Memory B cell (primary cell): Measurements from ENCODE around the gene TGFBI.

Source experiments
- ATAC-seq: fragments of 150-1000 bp; cut with Tn5 transposase; 2 replicates; pipeline ENCODE4 v1.10.0; 2021; ENCODE audit warnings: low read depth, mild to moderate bottlenecking, moderate library complexity
- DNase-seq, 2 donors: peaks; one replicate each; pipeline ENCODE4 v3.0.0; 2022; ENCODE audit warnings: low spot score in 2 of 2
- H3K27ac Mint-ChIP-seq: one replicate; pipeline ENCODE4 v1.8.0; 2022; ENCODE audit warnings: mild to moderate bottlenecking, moderate library complexity, mixed read lengths
- H3K27me3 Mint-ChIP-seq: one replicate; pipeline ENCODE4 v1.8.0; 2022; ENCODE audit warnings: mixed read lengths
- H3K36me3 Mint-ChIP-seq: one replicate; pipeline ENCODE4 v1.8.0; 2022; ENCODE audit warnings: mild to moderate bottlenecking, mixed read lengths
- H3K4me1 Mint-ChIP-seq: one replicate; pipeline ENCODE4 v1.8.0; 2022; ENCODE audit warnings: mixed read lengths
- H3K4me3 Mint-ChIP-seq: one replicate; pipeline ENCODE4 v1.8.0; 2022; ENCODE audit warnings: mild to moderate bottlenecking, moderate library complexity, mixed read lengths
- H3K9me3 Mint-ChIP-seq: one replicate; pipeline ENCODE4 v1.8.0; 2022; ENCODE audit warnings: mixed read lengths

Gene TGFBI

DNA sequence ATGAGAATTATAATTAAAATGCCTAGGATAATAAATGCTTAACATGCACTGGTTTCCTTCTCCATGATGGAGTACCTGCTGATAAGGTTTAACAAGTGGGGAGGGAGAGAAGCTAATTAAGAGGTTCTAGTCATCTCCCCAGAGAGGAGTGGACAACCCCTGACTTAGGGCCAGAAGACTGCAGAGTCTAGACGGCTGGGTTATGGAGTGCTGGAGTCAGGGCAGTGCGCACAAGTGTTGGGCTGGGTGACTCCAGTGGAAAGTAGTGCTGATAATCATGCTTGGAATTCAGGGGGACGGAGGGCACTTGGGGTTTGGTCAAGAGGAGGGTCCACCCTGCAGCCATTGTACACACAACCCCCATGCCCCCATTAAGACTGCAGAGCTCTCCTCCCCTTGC, 32.8 kb upstream of the TGFBI start:
- no peak overlapping the region for H3K27ac Mint-ChIP-seq

DNA sequence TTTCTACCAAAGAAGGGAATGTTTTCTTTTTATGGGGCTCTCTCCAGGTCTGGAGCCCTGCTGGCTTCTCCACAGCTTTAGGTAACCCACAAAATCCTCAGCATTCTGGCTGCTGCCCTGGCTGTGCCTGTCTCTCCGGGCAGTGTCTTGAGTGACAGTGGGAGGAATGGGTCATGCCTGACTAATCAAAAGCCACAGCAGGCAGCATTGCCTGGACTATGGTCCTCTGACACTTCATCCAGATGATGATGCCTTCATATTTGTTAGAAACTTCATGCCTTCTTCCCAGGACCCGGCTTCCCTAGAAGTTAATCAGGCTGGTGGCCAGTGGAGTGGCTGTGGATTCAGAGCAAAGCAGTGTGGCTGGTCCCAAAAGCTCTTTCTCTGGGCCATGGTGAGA, 32.2 kb upstream of the TGFBI start:
- Mint-ChIP-seq H3K9me3 (no peaks in the 10 kb centered on the region), H3K4me3 (no peak overlapping the region), H3K4me1 (peaks cover 4% of the 10 kb centered on the region), H3K27ac (no peak overlapping the region), H3K27me3 (peaks cover 8% of the 10 kb centered on the region), H3K36me3 (no peaks in the 10 kb centered on the region)
- ATAC-seq (no peak), DNase-seq (no peak)

More for the DNA sequence above, 32.8 kb upstream of the TGFBI start:
- Mint-ChIP-seq H3K4me3 (no peak overlapping the region), H3K27me3 (peaks cover 8% of the 10 kb centered on the region), H3K4me1 (peaks cover 4% of the 10 kb centered on the region), H3K36me3 (no peaks in the 10 kb centered on the region), H3K9me3 (no peaks in the 10 kb centered on the region)
- ATAC-seq, result no peak
- DNase-seq, result no peak

DNA sequence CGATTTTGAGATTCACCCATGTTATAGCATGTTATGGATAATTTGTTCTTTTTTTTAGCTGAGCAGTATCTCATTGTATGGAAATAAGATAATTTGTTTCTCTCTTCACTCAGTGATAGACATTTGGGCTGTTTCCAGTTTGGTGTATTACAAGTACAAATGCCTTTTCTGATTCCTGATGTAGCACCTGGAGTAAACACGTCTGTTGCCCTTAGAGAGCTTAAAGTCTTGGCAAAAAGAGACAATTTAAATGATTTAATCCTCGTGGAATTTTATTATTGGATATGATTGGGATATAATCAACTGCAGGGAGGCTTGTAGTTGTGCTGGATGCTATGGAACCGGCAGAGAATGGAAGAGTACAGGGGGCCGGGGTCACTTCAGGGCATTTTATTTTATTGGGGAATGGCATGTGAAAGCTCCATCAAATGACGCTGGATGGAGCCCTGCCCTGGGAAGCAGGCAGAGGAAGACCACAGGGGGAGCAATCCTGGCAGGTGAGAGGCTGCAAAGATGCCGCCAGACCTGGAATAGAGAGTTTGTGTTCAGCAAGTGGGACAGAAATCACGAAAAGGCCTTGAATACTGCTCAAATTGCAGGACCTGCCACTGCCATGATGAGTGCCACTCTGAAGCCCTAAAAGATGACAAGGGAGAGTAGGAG, 31.0 kb upstream of the TGFBI start:
- ATAC-seq, result no peak
- DNase-seq, result no peak
- peaks cover 8% of the 10 kb centered on the region for H3K27me3 Mint-ChIP-seq
- no peak overlapping the region for H3K27ac Mint-ChIP-seq
- H3K4me1 Mint-ChIP-seq, result peaks cover 4% of the 10 kb centered on the region
- H3K36me3 Mint-ChIP-seq, result no peaks in the 10 kb centered on the region
- no peaks in the 10 kb centered on the region for H3K9me3 Mint-ChIP-seq
- H3K4me3 Mint-ChIP-seq, result no peak overlapping the region

DNA sequence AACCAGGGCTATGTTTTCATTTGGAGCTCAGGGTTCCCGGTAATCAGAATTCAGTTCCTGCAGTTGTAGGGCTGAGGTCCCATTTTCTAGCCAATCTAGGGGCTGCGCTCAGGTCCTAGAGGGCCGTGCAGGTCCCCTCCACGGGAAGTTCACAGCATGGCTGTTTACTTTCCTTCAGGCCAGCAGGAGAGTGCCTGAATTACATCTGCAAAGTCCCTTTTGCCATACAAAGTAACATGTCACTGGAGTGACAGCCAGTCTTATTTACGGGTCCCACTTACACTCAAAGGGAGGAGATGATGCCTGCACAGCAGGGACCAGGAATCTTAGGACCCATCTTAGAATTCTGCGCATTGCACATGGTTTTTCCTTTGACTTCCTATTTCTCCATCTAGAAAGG, 29.9 kb upstream of the TGFBI start:
- Mint-ChIP-seq H3K27ac (no peak overlapping the region), H3K4me3 (no peak overlapping the region), H3K36me3 (no peaks in the 10 kb centered on the region), H3K27me3 (peaks cover 8% of the 10 kb centered on the region), H3K4me1 (peaks cover 4% of the 10 kb centered on the region), H3K9me3 (no peaks in the 10 kb centered on the region)
- no peak for DNase-seq
- no peak for ATAC-seq

DNA sequence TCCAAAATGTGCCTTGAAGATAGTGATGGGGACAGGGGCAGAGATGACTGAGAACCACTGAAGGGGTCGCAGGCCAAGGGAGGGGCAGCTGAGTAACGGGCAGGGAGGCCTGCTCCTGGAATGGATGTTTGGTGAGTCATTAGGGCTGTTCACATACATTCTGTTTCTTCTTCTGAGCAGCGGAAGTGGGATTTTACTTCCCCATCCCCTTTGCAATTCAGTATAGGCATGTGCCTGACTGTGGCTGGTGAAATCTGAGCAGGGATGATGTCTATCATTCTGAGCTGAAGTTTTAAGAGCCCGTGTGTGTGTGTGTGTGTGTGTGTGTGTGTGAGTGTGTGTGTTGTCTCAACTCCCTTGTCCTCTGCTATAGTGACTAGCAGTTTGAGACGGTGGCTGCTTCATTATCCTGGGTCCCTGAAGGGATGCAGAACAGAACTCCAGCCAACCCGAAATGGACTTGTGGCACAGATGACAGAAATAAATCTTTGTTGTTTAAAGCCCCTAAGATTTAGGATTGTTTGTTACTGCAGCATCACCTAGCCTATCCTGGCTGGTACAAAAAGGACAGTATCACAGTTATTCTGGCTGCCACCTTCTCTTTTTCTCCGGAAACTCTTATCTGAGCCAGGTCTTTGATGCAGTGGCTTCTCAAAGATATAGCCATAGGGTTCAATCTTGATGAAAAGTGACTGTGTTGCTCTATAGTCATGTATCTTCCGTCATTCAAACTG, 29.2 kb upstream of the TGFBI start:
- H3K36me3 Mint-ChIP-seq, result no peaks in the 10 kb centered on the region
- no peak for DNase-seq

DNA sequence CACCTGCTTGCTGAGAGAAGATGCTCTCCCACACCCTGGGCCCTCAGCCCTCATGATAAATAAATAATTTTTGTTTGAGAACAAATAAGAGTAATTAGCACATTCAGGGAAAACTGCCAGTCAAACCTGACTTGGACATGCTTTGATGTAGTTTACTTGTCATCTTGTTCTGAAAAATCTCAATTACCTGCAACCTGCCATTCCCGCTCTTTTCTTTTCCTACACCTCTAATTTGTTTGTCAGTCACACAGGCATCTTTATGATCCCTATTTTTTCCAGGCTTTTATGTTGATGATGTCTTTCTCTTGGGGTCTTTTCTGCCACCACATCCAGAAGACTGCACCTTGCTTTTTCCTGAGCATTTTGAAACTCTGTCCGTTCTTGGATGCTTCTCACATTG, 28.6 kb upstream of the TGFBI start:
- ATAC-seq, result no peak
- no peak for DNase-seq
- Mint-ChIP-seq H3K27me3 (peaks cover 5% of the 10 kb centered on the region), H3K4me3 (no peak overlapping the region), H3K4me1 (peaks cover 4% of the 10 kb centered on the region), H3K36me3 (no peaks in the 10 kb centered on the region), H3K27ac (no peak overlapping the region), H3K9me3 (no peaks in the 10 kb centered on the region)

More for the DNA sequence above, 29.2 kb upstream of the TGFBI start:
- H3K9me3 Mint-ChIP-seq, result no peaks in the 10 kb centered on the region
- peaks cover 8% of the 10 kb centered on the region for H3K27me3 Mint-ChIP-seq
- ATAC-seq, result no peak
- H3K27ac Mint-ChIP-seq, result no peak overlapping the region
- no peak overlapping the region for H3K4me3 Mint-ChIP-seq
- H3K4me1 Mint-ChIP-seq, result peaks cover 4% of the 10 kb centered on the region

DNA sequence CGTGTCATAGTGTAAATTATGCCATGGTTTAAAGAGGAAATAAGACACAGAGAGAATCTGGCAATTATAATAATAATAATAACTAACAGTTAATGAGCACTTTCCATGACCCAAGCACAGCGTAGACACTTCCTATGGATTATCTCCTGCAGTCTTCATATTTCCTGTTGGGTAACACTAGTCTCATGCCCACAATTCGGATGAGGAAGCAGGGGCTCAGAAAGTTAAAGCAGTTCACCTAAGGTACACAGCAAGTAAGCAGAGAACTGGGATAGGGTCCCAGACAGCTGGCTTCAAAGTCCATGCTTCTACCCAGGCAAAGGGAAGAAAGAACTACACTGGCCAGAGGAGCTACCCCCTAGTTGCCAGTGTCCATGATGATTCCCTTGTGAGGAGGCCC, 27.9 kb upstream of the TGFBI start:
- ATAC-seq (no peak), DNase-seq (no peak)
- Mint-ChIP-seq H3K4me1 (peaks cover 4% of the 10 kb centered on the region), H3K4me3 (no peak overlapping the region), H3K27me3 (peaks cover 3% of the 10 kb centered on the region), H3K27ac (no peak overlapping the region), H3K9me3 (no peaks in the 10 kb centered on the region), H3K36me3 (no peaks in the 10 kb centered on the region)

DNA sequence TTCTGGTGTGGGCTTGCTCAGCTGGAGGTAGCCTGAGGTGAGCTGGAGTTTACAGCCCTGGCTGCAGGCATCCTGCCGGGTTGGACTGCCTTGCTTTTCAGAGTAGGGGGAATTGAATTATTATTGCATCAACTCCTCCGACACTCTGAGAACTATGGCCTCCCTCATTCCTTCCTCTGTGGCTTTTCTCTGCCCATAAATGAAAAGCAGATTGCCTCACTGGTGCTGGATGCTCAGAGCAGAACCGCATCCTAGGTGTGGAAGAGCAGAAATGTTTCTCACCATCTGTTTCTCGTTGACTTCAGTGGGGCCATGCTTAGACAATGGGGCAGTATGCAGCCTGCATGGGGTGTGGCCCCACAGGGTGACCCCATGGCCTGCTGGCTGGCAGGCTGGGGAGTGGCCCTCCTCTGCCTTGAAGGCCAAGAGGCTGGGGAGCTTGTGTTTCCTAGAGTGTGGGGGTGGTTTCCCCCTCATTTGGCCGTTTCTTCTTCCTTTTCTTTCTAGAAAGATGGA, 27.3 kb upstream of the TGFBI start:
- Mint-ChIP-seq H3K27ac (no peak overlapping the region), H3K27me3 (peaks cover 3% of the 10 kb centered on the region), H3K4me3 (no peak overlapping the region), H3K36me3 (no peaks in the 10 kb centered on the region), H3K4me1 (peaks cover 4% of the 10 kb centered on the region), H3K9me3 (no peaks in the 10 kb centered on the region)
- no peak for DNase-seq
- ATAC-seq, result no peak

DNA sequence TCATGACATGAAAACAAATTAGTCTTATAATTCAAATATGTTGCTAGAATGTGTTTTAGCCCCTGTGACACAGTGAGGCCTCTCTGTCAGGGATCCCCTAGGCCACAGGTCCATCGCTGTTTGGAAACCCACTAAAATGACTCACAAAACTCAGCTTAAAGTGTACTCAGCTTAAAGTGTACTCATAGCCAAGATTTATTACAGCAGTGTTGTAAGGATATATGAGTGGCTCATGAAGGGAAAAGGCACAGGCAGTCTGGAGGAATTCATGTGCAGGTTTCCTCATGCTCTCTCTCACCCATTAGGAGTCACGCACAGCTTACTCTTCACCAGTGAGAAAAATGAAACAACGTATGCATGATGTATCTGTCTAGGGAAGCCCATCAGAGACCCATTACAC, 24.4 kb upstream of the TGFBI start:
- no peaks in the 10 kb centered on the region for H3K9me3 Mint-ChIP-seq
- H3K27ac Mint-ChIP-seq, result no peak overlapping the region
- H3K4me1 Mint-ChIP-seq, result peaks cover 1% of the 10 kb centered on the region
- no peak overlapping the region for H3K4me3 Mint-ChIP-seq
- no peak for ATAC-seq
- H3K27me3 Mint-ChIP-seq, result peaks cover 6% of the 10 kb centered on the region
- H3K36me3 Mint-ChIP-seq, result no peaks in the 10 kb centered on the region
- no peak for DNase-seq

DNA sequence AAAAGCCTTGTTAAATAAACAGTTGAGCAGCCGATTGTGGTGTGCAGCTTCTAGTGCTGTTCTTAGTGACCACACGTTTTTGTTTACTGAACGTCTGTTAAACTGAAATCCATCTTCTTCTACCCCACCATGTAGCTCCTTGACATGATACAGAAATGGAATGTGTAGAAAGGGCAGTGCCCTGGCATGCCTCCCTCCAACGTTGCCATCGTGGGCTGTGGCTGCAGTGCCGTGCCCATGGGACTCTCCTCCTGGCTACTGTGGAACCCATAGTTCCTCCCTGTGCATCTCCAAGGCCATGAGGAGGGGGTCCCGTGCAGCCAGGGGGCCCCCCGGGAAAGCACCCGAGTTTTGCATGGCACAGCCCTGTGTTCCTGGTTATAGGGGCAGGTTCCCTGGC, 23.3 kb upstream of the TGFBI start:
- Mint-ChIP-seq H3K9me3 (no peaks in the 10 kb centered on the region), H3K27me3 (peaks cover 6% of the 10 kb centered on the region), H3K27ac (no peak overlapping the region), H3K36me3 (no peaks in the 10 kb centered on the region), H3K4me1 (no peaks in the 10 kb centered on the region), H3K4me3 (no peak overlapping the region)
- DNase-seq, result no peak
- no peak for ATAC-seq

DNA sequence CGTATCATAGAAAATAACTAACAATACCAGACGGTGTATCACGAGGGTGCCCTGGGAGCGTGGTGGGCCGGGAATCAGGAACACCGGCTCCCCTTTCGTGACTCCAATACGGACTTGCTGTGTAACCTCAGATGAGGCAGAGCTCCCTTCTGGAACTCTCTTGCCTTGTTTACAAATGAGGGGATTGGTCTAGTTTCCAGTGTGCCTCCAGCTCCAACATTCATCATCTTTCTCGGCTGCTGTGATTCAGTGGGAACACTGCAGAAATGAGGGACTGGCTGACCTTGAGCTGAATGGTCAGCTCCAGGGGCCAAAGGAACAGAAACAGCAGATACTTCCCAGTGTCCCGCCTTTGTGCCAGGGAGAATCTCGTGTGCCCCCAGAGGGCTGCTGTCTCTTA, 22.6 kb upstream of the TGFBI start:
- no peak for ATAC-seq
- Mint-ChIP-seq H3K27ac (no peak overlapping the region), H3K4me1 (no peaks in the 10 kb centered on the region), H3K9me3 (no peaks in the 10 kb centered on the region), H3K27me3 (peaks cover 3% of the 10 kb centered on the region), H3K4me3 (no peak overlapping the region), H3K36me3 (no peaks in the 10 kb centered on the region)
- DNase-seq, result no peak

DNA sequence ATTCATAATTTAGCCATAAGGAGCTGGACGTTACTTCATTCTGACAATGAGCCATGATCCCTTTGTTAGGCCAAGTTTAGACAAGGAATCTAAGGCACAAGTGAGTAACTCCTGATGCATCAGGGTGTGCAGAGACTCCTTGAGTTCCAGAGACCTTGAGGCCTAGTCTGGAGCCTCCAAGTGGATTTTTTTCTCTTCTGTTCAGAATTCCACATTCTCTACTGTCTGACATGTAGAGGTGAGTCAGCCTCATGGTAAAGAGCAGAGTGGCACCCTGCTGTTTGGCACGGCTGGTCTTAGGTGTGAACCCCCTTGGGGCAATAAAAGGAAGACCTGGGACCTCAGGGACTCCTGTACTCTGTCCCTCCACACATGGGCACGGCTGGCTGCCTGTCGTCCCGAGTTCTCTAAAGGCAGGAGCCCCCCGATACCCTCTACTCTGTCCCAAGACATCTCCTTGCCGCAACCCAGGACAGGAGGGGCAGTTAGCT, 22.0 kb upstream of the TGFBI start:
- no peak overlapping the region for H3K27ac Mint-ChIP-seq
- no peaks in the 10 kb centered on the region for H3K4me1 Mint-ChIP-seq
- no peaks in the 10 kb centered on the region for H3K36me3 Mint-ChIP-seq
- DNase-seq, result no peak
- H3K27me3 Mint-ChIP-seq, result peaks cover 3% of the 10 kb centered on the region
- no peaks in the 10 kb centered on the region for H3K9me3 Mint-ChIP-seq
- no peak overlapping the region for H3K4me3 Mint-ChIP-seq
- ATAC-seq, result no peak

DNA sequence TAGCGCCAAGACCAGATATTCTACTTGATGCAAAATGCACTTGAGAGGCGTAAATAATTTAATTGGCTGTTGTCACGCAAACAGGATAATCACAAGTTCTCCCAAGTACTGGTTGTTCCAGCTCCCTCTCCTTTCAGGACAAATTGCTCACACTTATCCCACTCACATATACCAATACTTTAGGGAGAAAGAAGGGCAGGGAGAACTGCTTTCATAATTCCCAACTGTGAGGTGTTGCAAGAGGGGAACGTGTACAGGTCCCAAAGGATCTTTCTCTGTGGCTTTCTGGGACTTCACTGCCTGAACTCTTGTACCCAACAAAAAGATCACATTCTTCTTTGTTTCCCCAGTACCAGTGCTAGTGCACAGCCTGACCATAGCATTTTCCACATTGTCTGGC, 21.5 kb upstream of the TGFBI start:
- no peaks in the 10 kb centered on the region for H3K4me1 Mint-ChIP-seq
- ATAC-seq (no peak), DNase-seq (no peak)
- H3K9me3 Mint-ChIP-seq, result no peaks in the 10 kb centered on the region
- no peak overlapping the region for H3K4me3 Mint-ChIP-seq
- peaks cover 3% of the 10 kb centered on the region for H3K27me3 Mint-ChIP-seq
- no peak overlapping the region for H3K27ac Mint-ChIP-seq
- H3K36me3 Mint-ChIP-seq, result no peaks in the 10 kb centered on the region

DNA sequence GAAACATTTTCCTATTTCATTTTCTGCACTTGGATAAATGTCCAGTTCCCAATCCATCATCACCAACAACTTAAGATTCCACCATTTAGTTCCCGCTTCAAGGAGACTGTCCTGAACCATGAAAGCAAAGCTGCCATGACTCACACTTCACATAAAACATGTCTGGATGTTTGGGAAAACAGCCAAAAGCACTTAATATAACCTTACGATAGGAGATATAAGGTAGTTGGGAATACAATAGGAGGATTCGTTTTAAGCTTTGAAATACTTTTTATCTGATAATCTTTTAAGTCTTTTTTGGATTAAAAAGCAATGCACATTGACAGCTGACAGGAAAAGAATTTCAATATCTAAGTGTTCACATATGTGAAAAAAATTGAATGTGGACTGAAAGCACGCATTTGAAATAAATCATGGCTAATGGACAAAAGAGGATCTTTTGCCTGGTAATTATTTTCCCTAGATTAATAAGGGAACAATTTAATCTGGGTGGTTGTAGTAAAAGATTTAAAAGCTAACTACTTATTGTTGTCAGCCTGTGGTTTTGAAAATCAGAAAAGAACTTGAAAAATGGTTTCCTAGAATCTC, 17.3 kb upstream of the TGFBI start:
- DNase-seq (no peak), ATAC-seq (no peak)
- H3K4me3 Mint-ChIP-seq, result no peak overlapping the region
- peaks cover 16% of the 10 kb centered on the region for H3K27me3 Mint-ChIP-seq
- H3K9me3 Mint-ChIP-seq, result no peaks in the 10 kb centered on the region
- H3K4me1 Mint-ChIP-seq, result peaks cover 2% of the 10 kb centered on the region
- no peak overlapping the region for H3K27ac Mint-ChIP-seq
- H3K36me3 Mint-ChIP-seq, result no peaks in the 10 kb centered on the region
